ENCODE results near the gene RASA3.

Gene RASA3

GRCh38 chr13:113941571-113942191 is 190.7 kb downstream of the RASA3 start:
- no peak for DNase-seq (ENCODE audit: low spot score)
- H3K4me3 ChIP-seq = no peak overlapping the region
- no peak overlapping the region for H3K27ac ChIP-seq
- TF ChIP-seq CTCF (IDR thresholded peaks at IDR 0.05) = no peak

- Histone ChIP-seq H3K4me3 (no peak overlapping the region), H3K27ac (no peak overlapping the region)
- TF ChIP-seq CTCF (IDR thresholded peaks at IDR 0.05) = no peak
- DNase-seq (ENCODE audit: low spot score) = no peak
Observed at GRCh38 chr13:113939944-113940297, 192.5 kb downstream of the RASA3 start.

GRCh38 chr13:113939129-113939943 is 193.1 kb downstream of the RASA3 start:
- TF ChIP-seq CTCF (IDR thresholded peaks at IDR 0.05) = no peak
- H3K4me3 ChIP-seq = no peak overlapping the region
- H3K27ac ChIP-seq = no peak overlapping the region
- no peak for DNase-seq (ENCODE audit: low spot score)

- no peak for DNase-seq (ENCODE audit: low spot score)
- H3K27ac ChIP-seq = no peak overlapping the region
Observed at GRCh38 chr13:113938716-113939115, 193.7 kb downstream of the RASA3 start.

GRCh38 chr13:113938246-113938645 is 194.2 kb downstream of the RASA3 start:
- no peak for DNase-seq (ENCODE audit: low spot score)
- Histone ChIP-seq H3K27ac (no peak overlapping the region), H3K4me3 (no peak overlapping the region)
- no peak for TF ChIP-seq CTCF (IDR thresholded peaks at IDR 0.05)

More at GRCh38 chr13:113938716-113939115, 193.7 kb downstream of the RASA3 start:
- no peak for TF ChIP-seq CTCF (IDR thresholded peaks at IDR 0.05)
- no peak overlapping the region for H3K4me3 ChIP-seq

- Histone ChIP-seq H3K4me3 (no peak overlapping the region), H3K27ac (no peak overlapping the region)
- no peak for TF ChIP-seq CTCF (IDR thresholded peaks at IDR 0.05)
- DNase-seq (ENCODE audit: low spot score) = no peak
Observed at GRCh38 chr13:113937527-113938180, 194.8 kb downstream of the RASA3 start.
